Thyroid gland (tissue), 4 donors: ENCODE data around the gene POLR1D. TPM values are rescaled to one million over a fixed set of nuclear protein-coding genes. Genes with fewer than 3 reads are reported as not detected.

Experiments used
- DNase-seq, 2 donors: peaks; one replicate each; pipeline ENCODE4 v3.0.0-alpha.2; 2019
- H3K27ac ChIP-seq, 3 donors: fragments of 200-600 bp; sonication (generic); 1 replicate in 2 of 3; 2 replicates in 1 of 3; pipeline ENCODE4 v1.5.1; 2016 to 2019; ENCODE audit warnings: mild to moderate bottlenecking in 1 of 3, moderate library complexity in 1 of 3
- H3K27me3 ChIP-seq: fragments of 200-600 bp; sonication (generic); one replicate; pipeline ENCODE4 v1.5.1; 2019
- H3K36me3 ChIP-seq, 2 donors: fragments of 200-600 bp; sonication (generic); one replicate each; pipeline ENCODE4 v1.5.1; 2016 to 2019
- H3K4me1 ChIP-seq, 2 donors: fragments of 200-600 bp; sonication (generic); one replicate each; pipeline ENCODE4 v1.5.1; 2017 to 2019
- H3K4me3 ChIP-seq, 3 donors: fragments of 200-600 bp; sonication (generic); replicated peaks in 1 of 3; 1 replicate in 2 of 3; 2 replicates in 1 of 3; pipeline ENCODE4 v1.5.1; 2016; ENCODE audit warnings: mild to moderate bottlenecking in 1 of 3
- H3K9me3 ChIP-seq: fragments of 200-600 bp; sonication (generic); one replicate; pipeline ENCODE4 v1.5.1; 2017
- CTCF ChIP-seq, 6 experiments: fragments of 200-600 bp in 3 of 6; fragments of 450-650 bp in 3 of 6; sonication (generic) in 3 of 6; IDR thresholded peaks; one replicate each; pipeline ENCODE4 v1.5.1; 2016 to 2019; ENCODE audit warnings: antibody characterized with exemption in 6 of 6, mild to moderate bottlenecking in 2 of 6, inconsistent platforms in 1 of 6, moderate library complexity in 1 of 6
- POLR2A ChIP-seq, 2 donors: fragments of 450-650 bp; IDR thresholded peaks; one replicate each; pipeline ENCODE4 v1.6.1; 2017; ENCODE audit warnings: antibody characterized with exemption in 2 of 2, mild to moderate bottlenecking in 2 of 2, moderate library complexity in 1 of 2
- WGBS, 2 donors: methylation state at CpG; one replicate each; pipeline ENCODE4 v1.1.5; 2017; 5-methylcytosine and 5-hydroxymethylcytosine counted together
- intact Hi-C: fragments of 100-400 bp; cut with DNase I; formaldehyde crosslinking; loops from one replicate; pipeline ENCODE4 v1.15.1; 2023
- total RNA-seq, 4 donors: library from RNA; depleted of rRNA; stranded (reverse); fragments of >200 nt; gene quantifications; one replicate each; pipeline ENCODE4 v1.2.3, GENCODE V29; 2016

The POLR1D gene
- total RNA-seq, 4 donors from 2014 or later: 64.1 to 111 (median 87.0) TPM

GRCh38 chr13:27672025-27672424, 50.3 kb downstream of the POLR1D start:
- intact Hi-C loops: no loop called here
- WGBS, 2 donors: 97 to 100% methylated on average over 1 of the region's 1 CpG
- H3K4me3 ChIP-seq: no peak overlapping the region
- DNase-seq: no peak
- H3K4me1 ChIP-seq: no peaks in the 10 kb centered on the region
- no peaks in the 10 kb centered on the region for H3K27me3 ChIP-seq
- no peak for TF ChIP-seq POLR2A (IDR thresholded peaks at IDR 0.05)
- TF ChIP-seq CTCF (IDR thresholded peaks at IDR 0.05): no peak
- no peaks in the 10 kb centered on the region for H3K36me3 ChIP-seq
- no peak overlapping the region for H3K27ac ChIP-seq
- no peaks in the 10 kb centered on the region for H3K9me3 ChIP-seq

Other genes starting within 250 kb of the POLR1D start
- gene GTF3A, start 197.3 kb upstream of the POLR1D start, total RNA-seq: 100 to 1,000 TPM in 3 of 4 donors, 10 to 100 TPM in 1; 50.2 to 145 (median 120) TPM
- gene MTIF3, start 171.3 kb upstream of the POLR1D start, total RNA-seq: 10 to 100 TPM; 36.4 to 68.2 (median 54.8) TPM
- gene LNX2, start 1.4 kb upstream of the POLR1D start, total RNA-seq: 10 to 100 TPM; 17.3 to 19.9 (median 17.8) TPM
- gene GSX1, start 170.6 kb downstream of the POLR1D start, total RNA-seq: not detected